Kidney epithelial cell (primary cell): ENCODE data around the gene ENDOV. TPM values are rescaled to one million over a fixed set of nuclear protein-coding genes. Genes with fewer than 3 reads are reported as not detected.

Experiments used
- DNase-seq: peaks from one replicate; pipeline ENCODE4 v3.0.0-alpha.2; 2010; ENCODE audit warnings: low read depth
- H3K27me3 ChIP-seq: 2 replicates; pipeline ENCODE4 v1.6.0; 2011; ENCODE audit warnings: low read length; ENCODE audit not compliant: control insufficient read depth, insufficient read depth
- H3K36me3 ChIP-seq: 2 replicates; pipeline ENCODE4 v1.5.1; 2011; ENCODE audit warnings: low read length; ENCODE audit not compliant: control insufficient read depth, insufficient read depth
- H3K4me3 ChIP-seq: 2 replicates; pipeline ENCODE4 v1.5.1; 2011; ENCODE audit warnings: low read depth, mild to moderate bottlenecking, control low read depth, low read length
- total RNA-seq: library from RNA; depleted of rRNA; stranded (reverse); fragments of >200 nt; gene quantifications from 2 replicates; pipeline ENCODE4 v1.2.3, GENCODE V29; 2015
- TF ChIP-seq, protein P1 (sequence below): IDR thresholded peaks from 2 replicates; pipeline ENCODE4 v1.5.1; 2011; ENCODE audit warnings: mild to moderate bottlenecking, moderate library complexity, low read length, control low read depth, inconsistent platforms; ENCODE audit not compliant: insufficient read depth, poor library complexity, severe bottlenecking

The ENDOV gene
- total RNA-seq, 1 donor from 2014 or later, result 14.6 TPM

GRCh38 chr17:80384078-80384960 is 30.6 kb upstream of the ENDOV start:
- Histone ChIP-seq H3K36me3 (peaks cover 4% of the 10 kb centered on the region), H3K4me3 (no peak overlapping the region), H3K27me3 (no peaks in the 10 kb centered on the region)
- TF ChIP-seq, protein P1, sequence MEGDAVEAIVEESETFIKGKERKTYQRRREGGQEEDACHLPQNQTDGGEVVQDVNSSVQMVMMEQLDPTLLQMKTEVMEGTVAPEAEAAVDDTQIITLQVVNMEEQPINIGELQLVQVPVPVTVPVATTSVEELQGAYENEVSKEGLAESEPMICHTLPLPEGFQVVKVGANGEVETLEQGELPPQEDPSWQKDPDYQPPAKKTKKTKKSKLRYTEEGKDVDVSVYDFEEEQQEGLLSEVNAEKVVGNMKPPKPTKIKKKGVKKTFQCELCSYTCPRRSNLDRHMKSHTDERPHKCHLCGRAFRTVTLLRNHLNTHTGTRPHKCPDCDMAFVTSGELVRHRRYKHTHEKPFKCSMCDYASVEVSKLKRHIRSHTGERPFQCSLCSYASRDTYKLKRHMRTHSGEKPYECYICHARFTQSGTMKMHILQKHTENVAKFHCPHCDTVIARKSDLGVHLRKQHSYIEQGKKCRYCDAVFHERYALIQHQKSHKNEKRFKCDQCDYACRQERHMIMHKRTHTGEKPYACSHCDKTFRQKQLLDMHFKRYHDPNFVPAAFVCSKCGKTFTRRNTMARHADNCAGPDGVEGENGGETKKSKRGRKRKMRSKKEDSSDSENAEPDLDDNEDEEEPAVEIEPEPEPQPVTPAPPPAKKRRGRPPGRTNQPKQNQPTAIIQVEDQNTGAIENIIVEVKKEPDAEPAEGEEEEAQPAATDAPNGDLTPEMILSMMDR, result no peak
- no peak for DNase-seq

GRCh38 chr17:80385046-80385445 is 29.9 kb upstream of the ENDOV start:
- Histone ChIP-seq H3K27me3 (no peaks in the 10 kb centered on the region), H3K36me3 (peaks cover 4% of the 10 kb centered on the region), H3K4me3 (no peak overlapping the region)
- TF ChIP-seq, protein P1, result no peak
- no peak for DNase-seq

GRCh38 chr17:80386341-80386740 is 28.6 kb upstream of the ENDOV start:
- no peak for DNase-seq
- Histone ChIP-seq H3K4me3 (no peak overlapping the region), H3K36me3 (peaks cover 4% of the 10 kb centered on the region), H3K27me3 (no peaks in the 10 kb centered on the region)
- TF ChIP-seq, protein P1, result no peak

DNA sequence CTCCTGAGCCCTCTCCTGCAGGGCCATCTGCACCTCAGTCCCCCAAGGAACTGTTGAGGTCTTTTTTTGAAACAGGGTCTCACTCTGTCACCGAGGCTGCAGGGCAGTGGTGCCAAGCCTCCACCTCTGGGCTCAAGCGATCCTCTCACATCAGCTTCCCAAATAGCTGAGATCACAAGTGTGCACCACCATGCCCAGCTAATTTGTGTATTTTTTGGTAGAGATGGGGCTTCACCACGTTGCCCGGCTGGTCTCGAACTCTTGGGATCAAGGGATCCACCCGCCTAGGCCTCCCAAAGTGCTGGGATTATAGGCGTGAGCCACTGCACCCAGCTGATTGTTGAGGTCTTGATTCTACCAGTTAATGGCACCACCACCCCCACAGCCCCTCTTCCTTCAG is 27.9 kb upstream of the ENDOV start:
- H3K27me3 ChIP-seq, result no peaks in the 10 kb centered on the region
- H3K36me3 ChIP-seq, result peaks cover 2% of the 10 kb centered on the region

GRCh38 chr17:80388175-80388574 is 26.8 kb upstream of the ENDOV start:
- no peak for DNase-seq
- Histone ChIP-seq H3K4me3 (no peak overlapping the region), H3K27me3 (no peaks in the 10 kb centered on the region), H3K36me3 (peaks cover 2% of the 10 kb centered on the region)
- TF ChIP-seq, protein P1, result no peak

More for the DNA sequence above, 27.9 kb upstream of the ENDOV start:
- no peak overlapping the region for H3K4me3 ChIP-seq
- TF ChIP-seq, protein P1, result no peak
- no peak for DNase-seq

GRCh38 chr17:80388601-80389000 is 26.4 kb upstream of the ENDOV start:
- no peak for DNase-seq
- peaks cover 3% of the 10 kb centered on the region for H3K36me3 ChIP-seq

More at GRCh38 chr17:80388601-80389000, 26.4 kb upstream of the ENDOV start:
- Histone ChIP-seq H3K4me3 (no peak overlapping the region), H3K27me3 (no peaks in the 10 kb centered on the region)
- TF ChIP-seq, protein P1, result no peak
